ENCODE data around the gene WDFY3. TPM values are rescaled to one million over a fixed set of nuclear protein-coding genes. Genes with fewer than 3 reads are reported as not detected.

Gene WDFY3
- total and polyA plus RNA-seq, 10 donors: 1.6 to 208 (median 127) TPM

DNA sequence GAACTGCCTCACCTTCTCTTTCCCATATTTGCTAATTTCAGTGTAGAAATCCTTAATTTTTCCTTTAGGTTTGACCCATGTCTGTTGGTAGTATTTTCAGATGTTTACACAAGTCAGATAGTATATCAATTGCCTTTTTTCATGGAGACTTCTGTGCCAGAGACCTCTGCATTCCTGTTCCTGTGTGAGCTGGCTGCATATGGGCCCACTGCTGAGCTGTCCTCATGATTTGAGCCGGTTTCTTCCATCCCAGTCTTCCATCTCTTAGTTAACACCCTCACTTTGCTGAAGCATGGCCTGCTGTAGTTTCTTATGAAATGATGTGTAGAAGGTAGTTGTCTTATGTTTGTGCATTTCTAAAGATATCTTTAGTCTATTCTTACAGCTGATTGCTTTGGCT, 343.5 kb downstream of the WDFY3 start:
- TF ChIP-seq POLR2AphosphoS5 (IDR thresholded peaks at IDR 0.05) (no peak), POLR2A (IDR thresholded peaks at IDR 0.05) (no peak)
- TF ChIP-seq, protein P1, sequence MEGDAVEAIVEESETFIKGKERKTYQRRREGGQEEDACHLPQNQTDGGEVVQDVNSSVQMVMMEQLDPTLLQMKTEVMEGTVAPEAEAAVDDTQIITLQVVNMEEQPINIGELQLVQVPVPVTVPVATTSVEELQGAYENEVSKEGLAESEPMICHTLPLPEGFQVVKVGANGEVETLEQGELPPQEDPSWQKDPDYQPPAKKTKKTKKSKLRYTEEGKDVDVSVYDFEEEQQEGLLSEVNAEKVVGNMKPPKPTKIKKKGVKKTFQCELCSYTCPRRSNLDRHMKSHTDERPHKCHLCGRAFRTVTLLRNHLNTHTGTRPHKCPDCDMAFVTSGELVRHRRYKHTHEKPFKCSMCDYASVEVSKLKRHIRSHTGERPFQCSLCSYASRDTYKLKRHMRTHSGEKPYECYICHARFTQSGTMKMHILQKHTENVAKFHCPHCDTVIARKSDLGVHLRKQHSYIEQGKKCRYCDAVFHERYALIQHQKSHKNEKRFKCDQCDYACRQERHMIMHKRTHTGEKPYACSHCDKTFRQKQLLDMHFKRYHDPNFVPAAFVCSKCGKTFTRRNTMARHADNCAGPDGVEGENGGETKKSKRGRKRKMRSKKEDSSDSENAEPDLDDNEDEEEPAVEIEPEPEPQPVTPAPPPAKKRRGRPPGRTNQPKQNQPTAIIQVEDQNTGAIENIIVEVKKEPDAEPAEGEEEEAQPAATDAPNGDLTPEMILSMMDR (IDR thresholded peaks at IDR 0.05 in 8 of 11, conservative IDR thresholded peaks at IDR 0.05 in 3 of 11): no peak
- no peaks in the 10 kb centered on the region for H3K4me1 ChIP-seq

More for the DNA sequence above, 343.5 kb downstream of the WDFY3 start:
- Histone ChIP-seq H3K27ac (no peak overlapping the region), H3K27me3 (replicated peaks in 1 of 7) (no peaks in the 10 kb centered on the region), H3K4me3 (no peak overlapping the region), H3K9me3 (no peaks in the 10 kb centered on the region), H3K36me3 (no peaks in the 10 kb centered on the region)
- 70 to 96% (median 84%) methylated on average over 1 of the region's 1 CpG for WGBS, 5 donors
- DNase-seq: no peak
- intact Hi-C loops (cut with DNase I; ENCODE audit: low total_unique reads): no loop called here

Small RNA genes within 50 kb of the gene (small RNA-seq; reads per million reads assigned to genes)
- gene RN7SL552P (0 reads per million in 4 donors), gene RNU6-469P (0 reads per million in 4 donors)

Measured in spleen (tissue), 11 donors.